Measurements from ENCODE around the gene PPARD.

GRCh38 chr6:35295036-35295435 is 47.3 kb upstream of the PPARD start:
- TF ChIP-seq CTCF (IDR thresholded peaks at IDR 0.05) (no peak), POLR2A (IDR thresholded peaks at IDR 0.05) (no peak)
